ENCODE measurements around the gene TIMM23.
"Not testable (repeated sequence)": the region's sequence is repeated elsewhere in the genome, so short reads cannot be mapped to it uniquely, and the experiment has no call there.

The TIMM23 gene

GRCh38 chr10:45997994-45998763, 25.9 kb downstream of the TIMM23 start:
- no peak for DNase-seq

GRCh38 chr10:45999955-46000354, 27.7 kb downstream of the TIMM23 start:
- DNase-seq: not testable (repeated sequence)

GRCh38 chr10:46000538-46000937, 28.2 kb downstream of the TIMM23 start:
- no peak for DNase-seq

GRCh38 chr10:46001187-46001756, 29.0 kb downstream of the TIMM23 start:
- DNase-seq: no peak

GRCh38 chr10:46002189-46002687, 29.9 kb downstream of the TIMM23 start:
- not testable (repeated sequence) for DNase-seq

GRCh38 chr10:46002916-46003693, 30.8 kb downstream of the TIMM23 start:
- DNase-seq: no peak

- no peak for DNase-seq
These were observed 32.7 kb downstream of the TIMM23 start for GRCh38 chr10:46004963-46005362.

- no peak for DNase-seq
These were observed 33.1 kb downstream of the TIMM23 start for GRCh38 chr10:46005383-46005782.

- DNase-seq: no peak
These were observed 33.9 kb downstream of the TIMM23 start for GRCh38 chr10:46006219-46006618.

- DNase-seq: no peak
These were observed 40.5 kb downstream of the TIMM23 start for GRCh38 chr10:46012746-46013145.

GRCh38 chr10:46014206-46014605, 41.9 kb downstream of the TIMM23 start:
- no peak for DNase-seq

- DNase-seq: no peak
These were observed 42.6 kb downstream of the TIMM23 start for GRCh38 chr10:46014683-46015405.

- no peak for DNase-seq
These were observed 43.9 kb downstream of the TIMM23 start for GRCh38 chr10:46016190-46016589.

GRCh38 chr10:46016811-46017210, 44.5 kb downstream of the TIMM23 start:
- DNase-seq: no peak

GRCh38 chr10:46017733-46018132, 45.4 kb downstream of the TIMM23 start:
- no peak for DNase-seq

- DNase-seq: no peak
These were observed 46.3 kb downstream of the TIMM23 start for GRCh38 chr10:46018453-46019176.

GRCh38 chr10:46019177-46019528, 46.9 kb downstream of the TIMM23 start:
- DNase-seq: no peak

GRCh38 chr10:46019569-46020343, 47.5 kb downstream of the TIMM23 start:
- no peak for DNase-seq

- no peak for DNase-seq
These were observed 48.0 kb downstream of the TIMM23 start for GRCh38 chr10:46020344-46020657.

GRCh38 chr10:46022978-46023702, 50.9 kb downstream of the TIMM23 start:
- no peak for DNase-seq

- no peak for DNase-seq
These were observed 52.7 kb downstream of the TIMM23 start for GRCh38 chr10:46024948-46025347.

Data from NCI-H446 (cell line).